HG03025 (cell line): ENCODE measurements around the gene PCDH9.
A peak's percentile ranks its signal among the peaks of the same experiment; 100 is the strongest.

ENCODE experiments used
- ATAC-seq: cut with Tn5 transposase; IDR thresholded peaks from one replicate; pipeline ENCODE4 v1.9.1; 2021; ENCODE audit warnings: mild to moderate bottlenecking, moderate library complexity; ENCODE audit not compliant: unreplicated experiment, low FRiP score

The PCDH9 gene

DNA sequence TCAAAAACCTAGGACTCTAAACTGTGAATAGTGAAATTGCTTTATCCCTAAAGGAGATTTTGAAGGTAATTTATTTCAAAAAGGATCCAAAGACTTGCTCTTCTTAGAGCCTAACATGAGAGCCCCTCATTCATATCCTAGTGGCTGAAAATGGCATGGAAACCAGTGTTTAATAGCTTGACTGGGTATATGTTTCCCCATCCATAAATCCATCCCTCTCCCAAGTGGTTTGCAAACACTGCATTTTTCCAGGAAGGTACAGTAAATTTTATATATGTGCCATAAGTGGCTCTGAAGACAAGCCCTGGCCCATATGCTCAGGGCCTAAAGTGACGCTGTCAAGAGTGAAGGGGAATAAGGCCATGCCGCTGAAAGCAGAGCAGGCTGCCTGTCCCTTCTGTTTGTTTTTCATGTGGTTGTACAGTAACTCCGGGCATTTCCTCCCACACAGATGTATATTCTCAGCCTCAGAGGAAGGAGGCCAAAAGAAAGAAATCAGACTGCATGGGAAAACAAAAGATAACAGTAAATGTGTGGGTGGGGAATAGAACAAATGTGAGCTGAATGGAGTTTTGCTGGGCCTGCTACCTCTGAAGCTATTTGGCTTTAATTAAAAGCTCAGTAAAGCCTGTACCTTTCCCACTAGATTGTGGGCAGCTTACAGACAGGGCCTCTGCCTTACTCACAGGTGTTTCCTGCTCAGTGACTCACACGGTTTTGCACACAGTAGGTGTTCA lies 181.9 kb downstream of the PCDH9 start:
- peak; percentile 91 for ATAC-seq

DNA sequence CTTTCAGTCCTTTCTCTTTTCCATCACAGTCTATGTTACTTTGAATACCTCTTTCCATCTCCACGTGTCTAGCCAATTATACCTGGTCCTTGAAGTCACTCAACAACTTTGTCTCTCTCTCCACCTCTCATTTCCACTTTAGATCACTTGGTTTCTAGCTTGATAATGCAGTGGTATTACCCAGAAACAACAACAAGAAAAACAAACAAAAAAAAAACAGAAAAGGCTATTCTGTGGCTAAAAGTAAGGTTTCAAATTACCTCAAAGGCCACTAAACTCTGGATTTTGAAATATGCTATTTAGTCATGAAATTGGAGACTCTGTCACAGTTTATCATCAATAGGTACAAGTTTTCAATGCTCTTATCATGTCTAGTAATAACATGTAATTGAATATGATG lies 184.8 kb downstream of the PCDH9 start:
- no peak for ATAC-seq

DNA sequence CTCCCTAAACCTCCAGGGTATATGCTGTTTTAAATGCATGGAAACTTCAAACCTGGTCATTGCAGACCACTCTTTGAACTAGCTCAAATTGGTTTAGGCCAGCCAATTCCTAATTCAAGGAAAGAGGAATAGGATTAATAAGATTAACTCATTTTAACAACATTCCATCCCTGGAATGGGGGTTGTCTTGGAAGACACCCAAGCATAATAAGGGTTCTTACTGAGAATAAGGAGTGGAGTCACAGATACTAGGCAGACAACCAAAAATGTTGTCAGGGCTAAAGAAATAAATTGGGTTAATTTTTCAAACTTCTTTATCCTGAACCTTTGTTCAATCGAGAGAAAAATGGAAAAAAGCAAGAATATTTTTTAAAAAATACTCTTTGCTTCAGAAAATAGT lies 186.2 kb downstream of the PCDH9 start:
- ATAC-seq: no peak

DNA sequence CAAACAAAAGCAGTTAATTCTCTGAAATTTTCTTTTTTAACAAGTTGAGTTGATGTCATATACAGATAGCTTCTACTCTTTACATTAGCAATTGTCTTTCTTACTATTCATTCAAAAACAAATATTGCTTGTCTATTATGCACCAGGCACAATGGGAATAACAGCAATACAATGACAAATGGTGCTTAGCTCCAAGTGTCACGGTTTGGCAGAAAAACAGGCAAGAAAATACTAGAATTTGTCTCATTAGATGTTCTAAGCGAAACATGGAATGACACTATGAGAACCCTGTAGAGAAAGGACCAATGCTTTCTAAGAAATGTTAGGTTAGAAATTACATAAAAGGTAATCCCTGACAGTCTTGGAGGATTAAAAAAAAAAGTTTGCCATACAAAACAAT lies 187.6 kb downstream of the PCDH9 start:
- ATAC-seq: no peak

DNA sequence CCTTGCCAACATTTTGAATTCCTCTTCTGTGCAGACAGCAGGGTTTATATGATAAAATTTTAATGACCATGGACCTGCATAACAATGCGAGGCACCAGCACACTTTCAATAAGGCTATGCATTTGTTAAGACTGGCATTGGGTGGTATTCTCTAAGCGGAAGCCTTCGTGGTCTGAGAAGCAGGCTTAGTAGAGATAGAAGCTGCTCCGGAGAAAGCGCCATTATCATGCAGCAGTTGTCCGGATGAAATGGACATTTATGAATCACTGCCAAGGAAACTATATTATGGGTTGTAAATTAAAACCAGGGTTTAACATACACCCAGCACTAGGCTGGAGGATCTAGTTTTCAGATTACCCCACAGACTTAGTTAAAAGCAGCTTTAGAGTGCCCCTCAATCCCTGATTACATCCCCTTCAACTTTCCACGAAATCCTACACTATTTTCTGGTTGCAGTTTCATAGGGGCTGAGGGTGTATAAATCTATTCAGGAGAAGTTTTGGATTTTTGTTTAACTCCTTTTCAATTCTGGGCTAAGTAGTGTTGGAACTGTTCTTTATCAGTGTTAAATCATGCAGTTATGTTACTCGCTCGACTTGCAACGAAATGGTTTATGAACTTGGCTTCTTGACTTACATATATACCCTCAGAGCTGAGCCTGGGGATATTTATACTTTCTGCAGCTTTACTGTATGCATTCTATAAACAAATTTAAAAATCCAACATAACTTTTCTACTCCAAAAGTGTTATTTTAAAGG lies 193.3 kb downstream of the PCDH9 start:
- ATAC-seq: no peak

DNA sequence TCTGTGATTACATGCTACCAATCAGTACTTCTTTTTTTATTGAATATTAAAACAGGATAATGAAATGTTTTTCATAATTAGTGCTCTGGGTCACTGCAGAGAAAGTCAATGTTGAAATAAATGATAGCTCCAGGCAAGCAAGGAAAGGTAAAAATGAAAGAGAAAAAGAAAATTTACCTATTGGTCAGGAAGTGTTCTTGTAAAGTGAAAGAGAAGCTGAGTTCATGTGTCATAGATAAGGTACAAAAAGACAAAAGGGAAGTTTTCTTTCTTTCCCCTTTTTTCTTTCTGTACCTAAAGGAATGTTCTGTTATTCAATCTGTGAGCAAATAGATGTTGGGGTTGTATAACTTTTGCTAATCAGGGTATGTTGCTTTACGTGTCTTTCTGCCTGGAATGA lies 197.0 kb downstream of the PCDH9 start:
- ATAC-seq: no peak

DNA sequence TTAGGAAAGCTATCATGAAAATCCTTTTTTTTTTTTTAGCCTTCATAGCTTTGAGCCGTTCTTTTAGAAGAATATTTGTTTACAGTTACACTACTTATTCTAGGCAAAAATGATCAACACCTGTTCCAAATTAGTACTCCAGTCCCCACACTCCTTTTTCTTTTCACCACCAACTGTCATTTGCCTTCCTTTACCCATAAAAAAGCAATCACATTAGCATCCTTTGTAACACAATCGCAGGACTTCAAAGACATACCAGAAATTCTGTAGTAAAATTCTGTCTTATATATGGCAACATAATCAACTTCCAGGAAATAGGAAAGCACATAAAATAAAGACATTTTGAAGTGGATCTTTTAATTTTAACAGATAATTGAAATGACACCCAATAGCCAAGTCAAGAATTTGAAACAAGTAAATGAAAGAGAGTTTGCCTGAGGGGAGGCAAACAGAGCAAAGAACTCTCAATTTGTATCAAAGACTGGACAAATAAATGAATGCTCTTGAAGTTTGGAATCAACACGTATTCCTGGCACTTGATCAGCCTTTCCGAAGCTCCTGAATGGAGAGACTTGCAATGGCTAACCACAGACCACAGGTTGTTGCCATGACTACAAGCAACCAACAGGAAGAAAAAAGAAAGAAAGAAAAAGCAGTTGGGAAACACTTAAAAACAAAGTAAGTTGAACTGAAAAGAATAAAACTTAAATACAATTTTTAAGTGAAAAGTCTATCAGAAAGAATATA lies 206.8 kb downstream of the PCDH9 start:
- no peak for ATAC-seq

DNA sequence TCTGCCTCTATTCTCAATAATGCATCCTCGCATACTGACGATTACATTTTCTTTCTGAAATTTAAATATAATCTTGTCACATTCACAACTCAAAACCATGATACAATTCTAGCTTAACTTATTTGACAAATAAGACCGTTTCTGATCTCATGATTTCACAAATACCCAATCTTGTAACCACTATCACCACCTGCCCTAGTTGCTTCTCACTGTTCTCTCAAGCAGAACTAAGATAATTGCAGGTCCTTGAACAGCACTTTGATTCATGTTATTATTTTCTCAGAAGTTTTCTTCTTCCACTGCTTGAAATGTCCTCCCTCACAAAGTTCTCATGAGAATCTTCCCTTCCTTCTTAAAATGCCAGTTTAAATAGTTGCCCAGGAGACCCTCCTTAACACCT lies 211.4 kb downstream of the PCDH9 start:
- no peak for ATAC-seq

DNA sequence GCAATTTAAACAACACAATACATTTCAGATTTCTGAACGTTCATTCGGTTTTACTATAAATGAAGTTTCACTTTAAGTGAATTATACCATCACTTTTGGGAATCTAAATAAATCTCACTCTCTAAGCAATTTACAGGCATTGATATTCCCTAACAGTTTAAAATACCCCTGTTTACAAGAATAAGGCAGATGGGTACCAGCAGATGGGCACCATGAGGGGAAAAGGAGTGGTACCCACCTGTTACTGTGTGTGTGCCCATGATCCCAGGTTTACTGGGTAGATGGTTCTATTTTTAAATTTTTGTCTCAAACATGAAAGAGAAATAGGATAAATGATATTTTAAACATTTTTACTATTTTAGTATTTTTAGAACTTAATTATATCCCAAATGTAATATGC lies 212.9 kb downstream of the PCDH9 start:
- ATAC-seq: no peak

DNA sequence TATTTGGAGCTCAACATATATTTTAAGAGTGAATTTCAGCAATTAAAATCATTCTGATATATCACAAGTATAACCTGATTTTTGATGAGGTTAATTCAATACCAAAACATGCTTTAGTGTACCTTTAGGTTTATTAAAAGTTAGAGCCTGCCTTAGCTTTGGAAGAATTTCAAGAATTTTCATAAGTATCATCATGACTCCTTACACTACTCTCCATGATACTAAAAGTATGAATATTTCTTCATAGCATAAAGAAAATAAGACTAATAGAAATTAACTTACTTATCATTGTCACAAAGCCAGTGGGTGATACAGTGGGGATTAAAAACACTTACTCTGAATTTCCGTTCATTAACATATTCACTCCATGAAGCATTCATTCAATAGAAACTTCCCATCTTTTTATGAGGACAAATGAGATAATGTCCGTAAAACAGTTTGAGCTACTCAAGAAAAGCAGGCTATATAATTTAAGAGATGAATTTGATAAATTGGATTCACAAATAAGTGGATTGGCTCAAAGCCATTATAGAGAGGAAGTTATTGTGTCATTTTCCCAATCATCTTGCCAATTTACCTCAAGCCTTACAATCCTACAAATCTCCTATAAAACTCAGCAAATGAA lies 214.0 kb downstream of the PCDH9 start:
- no peak for ATAC-seq

DNA sequence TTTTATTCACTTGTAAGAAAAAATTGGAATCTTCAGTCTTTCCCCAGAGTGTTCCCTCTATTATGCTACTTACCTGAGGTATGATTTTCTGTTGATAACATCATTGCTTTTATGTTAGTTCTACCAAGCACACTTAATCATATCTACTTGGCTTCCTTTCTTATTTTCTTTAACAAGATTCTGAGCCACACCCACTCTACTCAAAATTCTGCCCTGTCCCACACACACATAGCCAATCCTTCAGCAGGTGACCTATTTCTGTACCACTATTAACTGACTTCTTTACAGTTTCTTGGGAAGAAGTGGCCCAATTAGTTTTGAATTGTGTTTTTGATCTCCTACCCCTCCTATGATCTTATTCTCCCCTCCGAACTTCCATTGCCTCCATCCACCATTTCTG lies 215.7 kb downstream of the PCDH9 start:
- ATAC-seq: no peak

DNA sequence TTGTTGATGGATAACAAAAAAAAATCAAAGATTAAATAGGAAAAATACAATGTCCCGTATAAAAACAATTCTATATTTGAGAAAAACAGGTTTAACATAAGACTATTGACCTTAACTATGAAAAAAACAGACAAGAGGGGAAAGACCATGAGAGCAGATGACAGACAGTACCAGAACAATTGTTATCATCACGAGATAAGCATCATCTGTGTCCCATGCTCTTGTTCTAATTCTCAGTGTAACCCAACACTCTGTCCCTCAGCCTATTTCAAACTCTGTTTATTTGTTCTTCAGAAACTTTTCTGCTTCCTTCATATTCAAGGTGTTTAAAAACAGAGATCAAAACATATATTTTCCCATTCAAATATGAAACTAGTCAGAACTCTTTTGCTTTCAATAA lies 216.4 kb downstream of the PCDH9 start:
- ATAC-seq: no peak

DNA sequence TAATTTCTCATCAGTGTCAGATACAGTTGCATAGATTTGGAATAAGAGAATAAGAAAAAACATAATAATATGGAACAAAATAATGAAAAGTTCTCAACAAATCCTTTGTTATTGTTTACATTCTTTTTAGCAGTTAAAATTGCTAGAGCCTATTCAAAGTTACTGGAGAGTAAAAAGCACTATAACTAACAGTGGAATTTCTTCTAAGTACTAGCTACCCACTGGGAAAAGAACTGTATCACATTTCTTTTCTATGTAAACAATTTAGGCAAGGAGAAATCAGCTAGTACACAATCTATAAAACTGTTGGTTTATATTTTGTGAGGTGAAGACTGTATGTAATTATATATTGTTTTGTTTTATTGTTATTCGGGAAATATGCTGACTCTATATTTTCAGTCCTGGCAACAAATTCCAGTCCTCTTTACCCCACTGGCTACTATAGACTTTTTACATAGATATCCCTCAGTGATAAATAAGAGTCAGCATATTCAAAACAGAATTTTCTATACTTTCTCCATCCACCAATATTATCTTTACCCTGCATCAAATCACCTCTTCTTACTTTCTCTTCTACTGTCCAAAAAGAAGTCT lies 222.0 kb downstream of the PCDH9 start:
- no peak for ATAC-seq

DNA sequence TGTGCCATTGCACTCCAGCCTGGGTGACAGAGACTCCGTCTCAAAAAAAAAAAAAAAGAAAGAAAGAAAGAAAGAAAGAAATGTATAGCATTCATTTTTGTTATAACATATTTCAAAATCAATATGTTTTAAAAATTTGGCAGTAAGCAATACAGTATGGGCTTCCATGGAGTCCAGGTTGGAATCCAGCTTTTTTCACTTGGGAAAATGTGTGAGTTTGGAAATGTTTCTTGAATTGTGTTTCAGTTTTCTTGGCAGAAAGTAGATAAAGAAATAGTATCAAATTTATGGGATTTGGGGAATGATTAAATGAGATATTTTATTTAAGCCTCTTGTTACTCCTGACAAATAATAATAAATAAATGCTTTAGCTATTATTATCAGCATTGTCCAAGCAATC lies 225.6 kb downstream of the PCDH9 start:
- ATAC-seq: no peak

DNA sequence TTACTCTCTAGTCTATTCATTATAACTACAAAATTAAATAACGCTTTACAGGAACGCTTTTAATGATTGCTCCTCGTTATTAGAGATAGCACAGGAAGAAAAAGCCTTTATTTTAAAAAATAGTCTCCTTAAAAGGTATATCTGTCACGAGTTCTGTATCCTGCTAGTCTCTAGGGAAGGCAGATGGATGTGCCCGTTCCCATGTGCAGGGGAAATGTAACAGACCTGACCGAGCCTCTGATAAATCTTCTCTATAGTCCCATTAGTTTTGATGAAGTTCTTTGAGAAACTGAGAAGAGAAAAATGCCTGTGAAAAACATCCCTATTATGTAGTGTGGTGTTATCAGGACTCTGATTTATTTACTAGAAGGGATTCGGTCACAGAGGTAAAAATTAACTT lies 226.4 kb downstream of the PCDH9 start:
- ATAC-seq: no peak

DNA sequence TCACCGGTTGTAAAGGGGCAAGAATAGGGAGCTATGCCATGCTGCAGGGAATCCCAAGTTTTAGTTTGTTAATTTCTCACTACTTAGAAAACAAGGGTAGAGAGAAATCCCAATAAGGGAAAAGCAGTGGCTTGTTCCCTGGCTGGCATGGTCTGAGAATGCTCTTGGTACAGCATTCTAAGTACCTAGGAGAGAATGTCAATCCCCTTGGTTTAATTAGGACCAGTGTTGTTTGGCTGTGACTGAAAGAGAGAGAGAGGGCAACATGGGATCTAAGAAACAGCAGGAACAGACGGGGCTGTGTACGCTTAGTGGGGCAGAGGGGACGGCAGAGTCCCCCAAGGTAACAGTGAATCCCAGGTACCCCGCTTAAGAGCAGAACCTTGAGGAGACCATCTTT lies 228.8 kb downstream of the PCDH9 start:
- ATAC-seq: no peak

DNA sequence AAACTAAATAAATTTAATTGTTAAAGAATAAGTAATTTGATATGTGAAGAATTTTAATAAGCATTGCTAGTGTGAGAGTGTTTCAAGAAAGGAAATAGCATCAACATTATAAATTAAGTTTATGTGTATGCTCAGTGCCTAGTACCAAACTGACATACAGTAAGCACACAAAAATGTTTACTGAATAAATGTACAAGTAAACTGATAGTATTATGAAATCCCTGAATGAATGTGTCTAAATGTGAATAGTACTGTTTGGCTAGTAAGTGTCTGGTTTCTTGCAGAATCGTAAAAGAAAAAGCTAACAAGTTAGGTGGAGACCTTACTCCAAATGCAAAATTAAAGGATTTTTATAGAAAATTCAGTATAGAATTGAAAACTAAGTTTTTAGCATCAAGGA lies 233.6 kb downstream of the PCDH9 start:
- ATAC-seq: no peak

DNA sequence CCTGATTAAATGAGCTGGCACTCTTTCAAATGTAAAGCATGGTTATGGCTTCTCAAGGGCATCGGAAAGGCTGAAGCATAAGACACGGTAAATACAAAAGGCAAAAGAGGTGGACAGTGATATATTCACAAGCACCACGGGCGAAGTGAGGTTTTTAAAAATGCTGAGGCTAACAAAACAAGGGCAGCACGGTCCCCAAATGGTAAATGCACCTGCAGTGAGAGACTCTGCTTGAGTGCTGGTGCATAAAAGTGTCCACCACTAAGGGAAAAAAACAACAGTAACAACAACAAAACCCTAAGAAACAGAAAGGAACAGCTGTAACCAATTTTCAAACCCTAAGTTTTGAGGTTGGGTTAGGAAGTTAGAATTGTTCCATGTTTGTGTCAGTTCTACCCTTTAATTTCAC lies 234.9 kb downstream of the PCDH9 start:
- peak; percentile 79 for ATAC-seq

DNA sequence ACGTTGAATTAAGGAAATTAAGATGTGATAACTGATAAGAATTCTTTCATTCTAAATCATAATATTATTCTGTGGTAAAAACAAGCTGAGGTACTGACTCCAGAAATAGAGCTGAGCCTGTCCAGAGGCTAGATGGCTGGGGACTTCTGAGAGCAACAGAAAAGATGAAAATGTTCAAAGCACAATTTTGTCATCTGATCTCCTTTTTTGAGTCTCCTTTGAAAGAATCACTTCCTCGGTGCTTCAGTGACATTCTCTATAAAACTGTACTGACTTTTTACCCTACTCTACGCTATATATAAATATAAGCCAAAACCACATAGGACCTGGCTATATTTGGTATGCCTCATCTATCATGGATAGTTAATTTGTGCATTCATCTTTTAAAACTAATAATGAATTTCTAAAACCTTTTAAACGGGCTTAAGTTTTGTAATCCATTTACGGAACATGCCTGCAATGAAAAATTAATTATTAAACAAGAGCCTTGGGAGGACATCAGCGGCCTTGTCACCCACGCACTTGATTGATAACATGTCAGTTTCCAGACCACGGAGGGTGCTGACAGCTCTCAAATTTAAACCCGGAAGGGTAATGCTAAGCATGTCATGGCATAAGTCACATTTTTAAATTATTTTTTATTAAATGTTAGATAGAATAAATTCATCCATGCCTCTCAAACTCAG lies 235.5 kb downstream of the PCDH9 start:
- ATAC-seq: peak; percentile 28

DNA sequence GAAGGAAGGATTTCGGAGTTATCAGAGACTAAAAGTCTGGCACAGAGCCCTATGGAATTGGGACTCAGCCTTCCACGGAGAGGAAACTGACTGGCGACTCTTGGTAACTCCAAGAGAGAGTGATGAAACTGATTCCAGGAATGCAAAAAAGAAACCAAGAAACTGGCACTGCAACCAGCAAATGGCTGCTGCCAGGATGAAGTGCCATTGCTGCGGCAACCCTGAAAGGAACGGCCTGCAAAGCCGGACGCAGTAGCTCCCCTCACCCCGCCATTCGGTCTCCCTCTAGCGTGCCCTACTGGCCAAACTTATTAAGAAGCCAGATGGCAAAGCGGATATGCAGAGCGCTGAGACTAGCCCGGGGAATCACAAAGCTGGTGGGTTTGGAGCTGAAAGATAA lies 236.0 kb downstream of the PCDH9 start:
- ATAC-seq: peak; percentile 47
